Measurements from ENCODE around the gene PRODH2.

DNA sequence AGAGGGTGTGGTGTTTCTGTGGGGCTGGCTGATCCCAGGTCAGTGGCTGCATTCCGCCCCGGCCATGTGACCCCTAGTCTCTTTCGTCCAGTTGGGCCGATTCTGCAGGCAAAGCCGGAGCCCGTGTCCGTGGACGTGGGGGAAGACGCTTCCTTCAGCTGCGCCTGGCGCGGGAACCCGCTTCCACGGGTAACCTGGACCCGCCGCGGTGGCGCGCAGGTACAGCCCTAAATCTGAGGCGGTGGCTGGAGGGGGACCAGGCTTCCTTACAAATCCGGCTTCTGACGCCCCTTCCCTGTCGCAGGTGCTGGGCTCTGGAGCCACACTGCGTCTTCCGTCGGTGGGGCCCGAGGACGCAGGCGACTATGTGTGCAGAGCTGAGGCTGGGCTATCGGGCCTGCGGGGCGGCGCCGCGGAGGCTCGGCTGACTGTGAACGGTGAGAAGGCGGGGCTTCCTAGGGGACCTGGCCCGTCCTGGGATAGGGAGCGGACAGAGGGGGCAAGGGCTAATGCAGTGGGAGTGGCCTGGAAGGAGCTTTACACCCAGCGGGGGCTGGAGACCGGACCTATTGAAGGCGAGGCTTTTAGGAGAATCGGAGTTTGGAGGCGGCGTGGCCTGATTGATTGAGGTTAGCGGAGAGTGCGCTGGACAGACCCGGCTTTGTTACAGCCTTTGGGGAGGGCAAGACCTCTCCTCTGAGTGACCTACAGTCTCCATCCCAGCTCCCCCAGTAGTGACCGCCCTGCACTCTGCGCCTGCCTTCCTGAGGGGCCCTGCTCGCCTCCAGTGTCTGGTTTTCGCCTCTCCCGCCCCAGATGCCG lies 48.4 kb upstream of the PRODH2 start:
- TF ChIP-seq, protein P1, sequence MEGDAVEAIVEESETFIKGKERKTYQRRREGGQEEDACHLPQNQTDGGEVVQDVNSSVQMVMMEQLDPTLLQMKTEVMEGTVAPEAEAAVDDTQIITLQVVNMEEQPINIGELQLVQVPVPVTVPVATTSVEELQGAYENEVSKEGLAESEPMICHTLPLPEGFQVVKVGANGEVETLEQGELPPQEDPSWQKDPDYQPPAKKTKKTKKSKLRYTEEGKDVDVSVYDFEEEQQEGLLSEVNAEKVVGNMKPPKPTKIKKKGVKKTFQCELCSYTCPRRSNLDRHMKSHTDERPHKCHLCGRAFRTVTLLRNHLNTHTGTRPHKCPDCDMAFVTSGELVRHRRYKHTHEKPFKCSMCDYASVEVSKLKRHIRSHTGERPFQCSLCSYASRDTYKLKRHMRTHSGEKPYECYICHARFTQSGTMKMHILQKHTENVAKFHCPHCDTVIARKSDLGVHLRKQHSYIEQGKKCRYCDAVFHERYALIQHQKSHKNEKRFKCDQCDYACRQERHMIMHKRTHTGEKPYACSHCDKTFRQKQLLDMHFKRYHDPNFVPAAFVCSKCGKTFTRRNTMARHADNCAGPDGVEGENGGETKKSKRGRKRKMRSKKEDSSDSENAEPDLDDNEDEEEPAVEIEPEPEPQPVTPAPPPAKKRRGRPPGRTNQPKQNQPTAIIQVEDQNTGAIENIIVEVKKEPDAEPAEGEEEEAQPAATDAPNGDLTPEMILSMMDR (IDR thresholded peaks at IDR 0.05 in 2 of 3, conservative IDR thresholded peaks at IDR 0.05 in 1 of 3; ENCODE audit: borderline replicate concordance in 1 of 3, insufficient read depth in 1 of 3, low read depth in 2 of 3, low read length in 2 of 3): no peak
- TF ChIP-seq POLR2A (IDR thresholded peaks at IDR 0.05; ENCODE audit: borderline replicate concordance, extremely low read depth, insufficient read depth, insufficient read length) (no peak), REST (IDR thresholded peaks at IDR 0.05; ENCODE audit: low read depth) (no peak), EZH2phosphoT487 (IDR thresholded peaks at IDR 0.05; ENCODE audit: borderline replicate concordance) (no peak), SRF (IDR thresholded peaks at IDR 0.05; ENCODE audit: low read depth) (no peak), CEBPB (IDR thresholded peaks at IDR 0.05; ENCODE audit: low read depth) (no peak), FOSL1 (IDR thresholded peaks at IDR 0.05; ENCODE audit: low read depth) (no peak), POLR2AphosphoS5 (IDR thresholded peaks at IDR 0.05; ENCODE audit: low read depth, low read length) (no peak), EZH2 (IDR thresholded peaks at IDR 0.05) (no peak), CBX3 (IDR thresholded peaks at IDR 0.05; ENCODE audit: low read depth) (no peak), ZFX (IDR thresholded peaks at IDR 0.05) (no peak), JUND (IDR thresholded peaks at IDR 0.05) (no peak)
